ENCODE data around the gene CNTROB.
A peak's percentile ranks its signal among the peaks of the same experiment; 100 is the strongest.

CNTROB gene, protein sequence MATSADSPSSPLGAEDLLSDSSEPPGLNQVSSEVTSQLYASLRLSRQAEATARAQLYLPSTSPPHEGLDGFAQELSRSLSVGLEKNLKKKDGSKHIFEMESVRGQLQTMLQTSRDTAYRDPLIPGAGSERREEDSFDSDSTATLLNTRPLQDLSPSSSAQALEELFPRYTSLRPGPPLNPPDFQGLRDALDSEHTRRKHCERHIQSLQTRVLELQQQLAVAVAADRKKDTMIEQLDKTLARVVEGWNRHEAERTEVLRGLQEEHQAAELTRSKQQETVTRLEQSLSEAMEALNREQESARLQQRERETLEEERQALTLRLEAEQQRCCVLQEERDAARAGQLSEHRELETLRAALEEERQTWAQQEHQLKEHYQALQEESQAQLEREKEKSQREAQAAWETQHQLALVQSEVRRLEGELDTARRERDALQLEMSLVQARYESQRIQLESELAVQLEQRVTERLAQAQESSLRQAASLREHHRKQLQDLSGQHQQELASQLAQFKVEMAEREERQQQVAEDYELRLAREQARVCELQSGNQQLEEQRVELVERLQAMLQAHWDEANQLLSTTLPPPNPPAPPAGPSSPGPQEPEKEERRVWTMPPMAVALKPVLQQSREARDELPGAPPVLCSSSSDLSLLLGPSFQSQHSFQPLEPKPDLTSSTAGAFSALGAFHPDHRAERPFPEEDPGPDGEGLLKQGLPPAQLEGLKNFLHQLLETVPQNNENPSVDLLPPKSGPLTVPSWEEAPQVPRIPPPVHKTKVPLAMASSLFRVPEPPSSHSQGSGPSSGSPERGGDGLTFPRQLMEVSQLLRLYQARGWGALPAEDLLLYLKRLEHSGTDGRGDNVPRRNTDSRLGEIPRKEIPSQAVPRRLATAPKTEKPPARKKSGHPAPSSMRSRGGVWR

DNA sequence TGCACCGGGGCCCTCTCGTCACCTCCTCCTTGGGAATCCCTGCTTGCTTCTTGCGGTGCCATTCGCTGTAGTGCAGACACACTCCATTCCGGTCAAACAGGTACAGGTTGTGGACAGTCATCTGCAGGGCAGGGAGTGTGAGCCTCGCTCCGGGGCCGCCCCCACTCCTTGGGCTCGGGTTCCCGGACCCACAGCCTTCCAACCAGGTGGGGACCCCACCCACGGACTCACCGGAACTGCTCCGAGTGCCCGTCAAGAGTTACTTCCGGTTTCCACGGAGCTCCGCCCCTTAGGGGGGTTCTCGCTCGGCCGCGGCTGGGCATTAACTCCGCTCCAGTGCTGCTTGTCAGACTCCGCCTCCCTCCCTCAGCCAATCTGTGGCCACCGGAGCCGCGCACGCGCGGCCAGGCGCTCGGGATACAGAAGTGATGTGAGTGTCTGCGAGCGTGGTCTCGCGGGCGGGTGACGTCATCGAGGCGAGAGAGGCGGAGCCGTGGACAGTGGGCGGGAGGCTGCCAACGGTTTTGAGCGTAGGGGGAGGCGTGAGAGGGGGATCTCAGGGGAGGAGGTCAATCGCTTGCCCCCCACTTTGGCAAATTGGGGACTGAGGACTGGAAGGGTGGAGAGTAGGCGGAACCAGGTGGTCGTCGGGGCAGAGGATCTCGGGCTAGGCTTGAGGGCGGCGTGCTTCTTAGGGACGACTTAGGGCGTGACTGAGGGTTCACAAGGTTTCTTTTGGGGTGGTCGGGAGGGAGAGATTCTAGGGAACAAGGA is at the start of gene CNTROB, which contains the start of gene TRAPPC1:
Gene CNTROB (plus strand): TSS at position 498 of the 774 bp plus-strand sequence. CDS start 874 bp downstream, outside the sequence.
Gene TRAPPC1 (minus strand): TSS at position 238 of the 774 bp plus-strand sequence. CDS start 117 bp downstream, at position 121.
- H3K9me3 ChIP-seq (ENCODE audit: low read length) = no peaks in the 10 kb centered on the region
- H3K36me3 ChIP-seq (ENCODE audit: insufficient read depth, low read length) = peaks cover 48% of the 10 kb centered on the region
- peaks cover 27% of the 10 kb centered on the region for H3K4me1 ChIP-seq (ENCODE audit: insufficient read depth, low read length)
- H3K4me3 ChIP-seq (ENCODE audit: low read length) = peak within 1 kb of the TSS; percentile 88
- no peaks in the 10 kb centered on the region for H3K27me3 ChIP-seq (ENCODE audit: insufficient read depth, low read length)
- peak within 1 kb of the TSS; percentile 81 for H2AFZ ChIP-seq (ENCODE audit: low read depth, low read length)

DNA sequence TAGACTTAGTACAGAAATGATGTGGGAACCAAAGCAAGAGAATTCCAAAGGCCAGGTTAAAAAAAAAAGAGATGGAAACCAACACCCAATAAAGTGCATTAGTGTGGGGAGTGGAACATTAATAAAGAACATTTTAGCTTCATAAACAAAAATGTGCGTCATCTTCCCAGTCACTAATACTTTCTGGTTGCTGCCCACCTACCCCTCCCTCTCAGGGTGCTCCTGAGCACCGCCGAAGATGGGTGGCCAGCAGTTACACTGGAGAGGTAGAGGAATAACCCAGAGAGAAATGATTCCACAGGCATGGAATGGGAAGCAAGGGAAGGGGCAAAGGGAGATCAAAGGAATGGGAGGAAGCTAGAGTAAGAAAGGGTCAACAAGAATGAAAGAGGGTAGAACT is 49.4 kb upstream of the CNTROB start:
- H3K4me1 ChIP-seq (ENCODE audit: insufficient read depth, low read length) = peaks cover 30% of the 10 kb centered on the region
- no peak overlapping the region for H2AFZ ChIP-seq (ENCODE audit: low read depth, low read length)
- H3K9me3 ChIP-seq (ENCODE audit: low read length) = no peaks in the 10 kb centered on the region
- no peak overlapping the region for H3K4me3 ChIP-seq (ENCODE audit: low read length)
- H3K27me3 ChIP-seq (ENCODE audit: insufficient read depth, low read length) = no peaks in the 10 kb centered on the region
- peaks cover 32% of the 10 kb centered on the region for H3K36me3 ChIP-seq (ENCODE audit: insufficient read depth, low read length)

DNA sequence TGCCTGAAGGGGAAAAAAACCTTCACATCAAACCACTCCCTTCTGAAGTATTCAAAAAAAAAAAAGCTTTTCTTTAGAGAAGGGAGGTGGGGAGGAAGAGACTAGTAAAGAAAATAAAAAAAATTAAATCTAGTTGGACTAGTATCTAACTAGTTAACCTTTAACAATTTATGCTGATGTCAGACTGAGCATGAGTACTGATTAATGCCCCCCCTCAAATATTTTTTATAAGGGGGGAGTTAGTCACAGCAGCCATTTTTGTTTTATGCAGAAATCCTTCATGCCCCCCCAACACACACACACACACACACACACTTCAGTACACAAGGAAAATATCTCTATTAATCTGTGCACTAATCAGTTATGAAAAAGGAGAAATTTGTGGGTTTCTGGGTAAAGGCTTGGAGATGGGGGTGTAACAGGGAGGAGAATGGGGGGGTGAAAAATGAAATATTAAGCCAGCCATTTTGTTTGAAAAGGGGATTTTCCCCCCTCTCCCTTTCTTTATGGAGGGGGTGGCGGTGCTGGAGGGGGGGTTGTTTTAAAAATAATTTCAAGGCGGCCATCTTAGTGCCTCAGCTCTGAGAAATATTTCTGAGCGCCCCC is 48.1 kb upstream of the CNTROB start:
- peaks cover 43% of the 10 kb centered on the region for H3K4me1 ChIP-seq (ENCODE audit: insufficient read depth, low read length)
- H3K27me3 ChIP-seq (ENCODE audit: insufficient read depth, low read length) = no peaks in the 10 kb centered on the region
- H2AFZ ChIP-seq (ENCODE audit: low read depth, low read length) = no peak overlapping the region
- H3K4me3 ChIP-seq (ENCODE audit: low read length) = peak overlapping the region; percentile 33
- no peaks in the 10 kb centered on the region for H3K9me3 ChIP-seq (ENCODE audit: low read length)
- peaks cover 32% of the 10 kb centered on the region for H3K36me3 ChIP-seq (ENCODE audit: insufficient read depth, low read length)

DNA sequence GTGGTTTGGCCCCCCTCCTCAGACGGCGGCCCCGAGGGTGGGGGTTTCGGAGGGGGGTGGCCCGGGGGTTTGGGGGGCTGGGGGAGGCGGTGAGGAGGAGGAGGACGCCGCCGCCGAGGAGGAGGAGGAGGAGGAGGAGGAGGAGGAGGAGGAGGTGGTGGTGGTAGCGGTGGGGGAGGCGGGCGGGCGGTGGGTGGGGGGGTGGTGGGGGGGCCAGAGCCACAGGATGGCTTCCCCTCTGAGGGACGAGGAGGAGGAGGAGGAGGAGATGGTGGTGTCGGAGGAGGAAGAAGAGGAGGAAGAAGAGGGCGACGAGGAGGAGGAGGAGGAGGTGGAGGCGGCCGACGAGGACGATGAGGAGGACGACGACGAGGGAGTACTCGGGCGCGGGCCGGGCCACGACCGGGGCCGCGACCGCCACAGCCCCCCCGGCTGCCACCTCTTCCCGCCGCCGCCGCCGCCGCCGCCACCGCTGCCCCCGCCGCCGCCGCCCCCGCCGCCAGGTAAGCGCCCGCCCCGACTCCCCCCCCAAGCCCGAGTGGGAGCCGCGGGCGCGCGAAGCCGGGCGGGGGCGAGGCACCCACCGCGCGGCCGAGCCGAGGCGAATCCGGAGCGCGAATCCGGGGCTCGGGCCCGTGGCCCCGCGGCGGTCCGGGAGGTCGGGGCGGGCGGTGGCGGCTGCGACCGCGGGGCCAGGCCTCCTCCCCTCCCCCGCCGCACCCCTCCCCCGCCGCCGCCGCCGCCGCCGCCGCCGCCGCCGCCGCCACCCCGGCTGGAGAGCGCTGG is 47.2 kb upstream of the CNTROB start:
- H3K9me3 ChIP-seq (ENCODE audit: low read length) = no peaks in the 10 kb centered on the region
- H3K4me3 ChIP-seq (ENCODE audit: low read length) = peak overlapping the region; percentile 55
- H3K4me1 ChIP-seq (ENCODE audit: insufficient read depth, low read length) = peaks cover 52% of the 10 kb centered on the region
- H3K36me3 ChIP-seq (ENCODE audit: insufficient read depth, low read length) = peaks cover 25% of the 10 kb centered on the region
- no peak overlapping the region for H2AFZ ChIP-seq (ENCODE audit: low read depth, low read length)
- no peaks in the 10 kb centered on the region for H3K27me3 ChIP-seq (ENCODE audit: insufficient read depth, low read length)

DNA sequence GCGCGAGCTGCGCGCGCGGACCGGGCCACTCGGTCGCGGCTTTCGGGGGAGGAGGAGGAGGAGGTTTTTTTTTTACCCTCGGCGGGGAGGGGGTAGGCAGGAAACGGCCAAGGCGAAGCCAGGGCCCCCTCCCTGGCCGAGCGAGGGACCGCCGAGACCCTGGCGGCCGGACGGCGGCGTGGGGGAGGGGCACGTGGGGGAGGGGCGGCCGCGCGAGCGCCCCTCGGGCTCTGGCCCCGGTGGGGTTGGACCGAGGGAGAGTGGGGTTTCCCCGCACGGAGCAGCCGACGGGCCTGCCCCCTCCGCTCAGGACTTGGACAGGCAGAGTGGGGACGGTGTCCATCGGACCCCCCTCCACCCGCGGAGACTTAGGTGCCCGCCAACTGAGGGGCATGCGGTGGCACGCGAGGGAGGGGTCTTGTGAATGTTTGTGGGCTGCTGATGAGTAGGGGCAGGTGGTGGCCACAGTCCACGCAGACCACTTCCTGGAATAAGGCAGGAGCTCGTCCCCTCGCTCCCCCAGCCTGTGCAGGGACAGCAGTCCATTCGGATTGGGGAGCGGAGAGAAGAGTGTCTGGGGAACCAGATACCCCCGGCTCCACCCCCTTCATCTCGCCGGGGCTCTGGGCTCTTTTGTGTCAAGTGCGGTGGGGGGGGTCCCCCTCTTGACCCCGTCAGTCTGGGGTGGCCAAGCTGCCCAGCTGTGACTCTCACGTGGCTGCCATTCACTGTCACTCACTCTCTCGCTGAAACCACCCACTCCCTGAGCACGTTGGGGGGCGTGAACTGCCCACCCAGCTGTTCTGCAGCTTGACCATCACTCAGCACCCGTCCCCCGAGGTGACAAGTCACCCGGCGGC is 46.4 kb upstream of the CNTROB start:
- H3K27me3 ChIP-seq (ENCODE audit: insufficient read depth, low read length) = no peaks in the 10 kb centered on the region
- H3K4me1 ChIP-seq (ENCODE audit: insufficient read depth, low read length) = peaks cover 53% of the 10 kb centered on the region

DNA sequence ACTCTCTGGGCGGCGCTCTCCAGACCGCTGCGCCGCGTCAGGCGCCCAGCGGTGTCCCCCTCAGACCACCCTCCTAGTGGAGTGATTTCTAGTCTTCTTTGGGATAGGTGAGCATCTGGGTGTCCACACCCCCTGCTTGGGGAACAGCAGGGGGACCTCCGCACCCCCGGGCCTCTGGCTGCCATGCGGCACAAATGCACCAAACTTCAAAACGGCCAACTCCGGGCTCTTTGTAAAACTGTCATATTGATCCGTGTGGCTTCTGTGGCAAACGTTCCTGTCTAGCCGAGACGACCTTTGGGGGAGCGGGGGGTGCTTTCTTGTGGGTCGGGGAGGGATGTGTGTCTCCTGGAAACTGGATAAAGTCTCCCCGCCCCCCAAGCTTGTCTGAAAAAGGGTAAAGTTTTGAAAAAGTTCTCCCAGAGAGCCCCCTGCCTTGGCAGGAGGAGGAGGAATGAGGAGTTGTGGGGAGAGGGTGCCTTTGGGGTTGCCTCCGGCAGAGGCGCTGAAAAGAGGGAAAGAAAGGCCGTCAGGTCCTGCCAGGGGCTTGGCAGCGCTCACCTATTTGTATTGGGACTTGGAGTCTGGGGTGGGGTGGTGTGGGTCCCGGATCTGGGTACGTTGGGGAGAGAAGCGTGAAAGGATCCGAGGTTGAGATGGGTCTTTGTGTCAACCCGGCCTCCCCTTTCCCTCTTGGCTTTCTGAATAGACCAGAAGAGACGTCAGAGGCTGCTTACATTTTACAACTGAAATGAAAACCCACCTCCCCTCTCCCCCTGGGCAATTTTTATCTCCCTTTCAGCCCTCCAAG is 45.6 kb upstream of the CNTROB start:
- H3K27me3 ChIP-seq (ENCODE audit: insufficient read depth, low read length) = no peaks in the 10 kb centered on the region
- peaks cover 22% of the 10 kb centered on the region for H3K36me3 ChIP-seq (ENCODE audit: insufficient read depth, low read length)
- peaks cover 53% of the 10 kb centered on the region for H3K4me1 ChIP-seq (ENCODE audit: insufficient read depth, low read length)
- H2AFZ ChIP-seq (ENCODE audit: low read depth, low read length) = peak overlapping the region; percentile 20
- H3K4me3 ChIP-seq (ENCODE audit: low read length) = peak overlapping the region; percentile 55
- no peaks in the 10 kb centered on the region for H3K9me3 ChIP-seq (ENCODE audit: low read length)

More for the DNA sequence above, 46.4 kb upstream of the CNTROB start:
- Histone ChIP-seq H2AFZ (ENCODE audit: low read depth, low read length) (no peak overlapping the region), H3K4me3 (ENCODE audit: low read length) (peak overlapping the region; percentile 55), H3K36me3 (ENCODE audit: insufficient read depth, low read length) (peaks cover 20% of the 10 kb centered on the region), H3K9me3 (ENCODE audit: low read length) (no peaks in the 10 kb centered on the region)

DNA sequence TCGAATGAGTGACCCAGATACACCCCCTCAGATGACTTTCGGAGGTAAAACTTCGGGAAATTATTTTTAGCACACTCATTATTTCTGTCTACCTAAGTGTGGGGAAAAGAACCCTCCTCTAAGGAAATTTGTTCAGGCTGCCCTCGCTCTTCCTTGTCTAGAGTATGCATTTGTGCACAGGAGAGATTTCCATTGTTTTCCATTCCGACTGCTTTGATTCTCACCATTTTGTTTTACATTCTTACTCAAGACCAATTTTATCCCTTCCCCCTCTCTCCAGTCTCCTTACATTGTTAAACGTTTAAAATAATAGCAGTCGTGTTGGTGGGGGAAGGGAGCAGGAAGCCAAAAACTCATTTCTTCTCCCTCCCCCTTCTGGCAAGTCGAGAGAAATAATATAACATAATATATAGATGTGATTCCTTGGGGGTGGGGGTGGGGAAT is 44.9 kb upstream of the CNTROB start:
- H3K4me3 ChIP-seq (ENCODE audit: low read length) = peak overlapping the region; percentile 55
- H3K27me3 ChIP-seq (ENCODE audit: insufficient read depth, low read length) = no peaks in the 10 kb centered on the region
- no peaks in the 10 kb centered on the region for H3K9me3 ChIP-seq (ENCODE audit: low read length)
- peaks cover 24% of the 10 kb centered on the region for H3K36me3 ChIP-seq (ENCODE audit: insufficient read depth, low read length)
- H2AFZ ChIP-seq (ENCODE audit: low read depth, low read length) = peak overlapping the region; percentile 20
- peaks cover 50% of the 10 kb centered on the region for H3K4me1 ChIP-seq (ENCODE audit: insufficient read depth, low read length)

DNA sequence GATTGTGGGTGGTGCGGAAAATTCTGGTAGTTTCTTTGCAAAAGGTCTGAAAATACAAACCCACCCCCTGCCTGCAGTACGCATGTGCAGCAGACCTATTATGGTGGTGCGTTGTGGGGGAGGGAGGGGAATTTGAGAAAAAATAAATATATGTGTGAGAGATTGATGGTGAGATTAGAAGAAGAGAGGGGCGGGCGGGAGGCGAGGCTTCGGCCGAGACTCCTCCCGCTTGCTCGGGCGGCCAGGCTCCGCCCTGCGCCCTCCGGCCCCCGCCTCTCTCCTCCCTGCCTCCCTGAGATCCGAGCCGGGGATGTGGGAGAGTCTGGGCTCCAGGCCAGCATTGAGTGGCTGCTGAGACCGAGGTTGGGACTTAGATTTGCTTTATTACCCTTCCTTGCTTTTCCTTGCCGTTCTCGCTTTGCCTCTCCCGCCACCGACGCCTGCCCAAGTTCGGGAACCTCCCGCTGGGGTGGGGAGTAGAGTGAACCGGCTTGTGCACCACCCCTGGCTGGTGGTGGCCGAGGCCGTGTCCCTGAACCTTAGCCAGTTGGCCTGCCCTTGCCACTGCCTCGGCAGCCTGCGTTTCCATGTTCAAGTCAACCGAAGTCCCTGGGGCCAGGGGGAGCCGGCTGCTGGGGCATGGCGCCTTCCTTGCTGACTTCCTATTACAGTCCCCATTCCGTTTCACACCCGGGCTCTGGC is 44.4 kb upstream of the CNTROB start:
- peak overlapping the region; percentile 55 for H3K4me3 ChIP-seq (ENCODE audit: low read length)
- H2AFZ ChIP-seq (ENCODE audit: low read depth, low read length) = peak overlapping the region; percentile 4
- peaks cover 24% of the 10 kb centered on the region for H3K36me3 ChIP-seq (ENCODE audit: insufficient read depth, low read length)
- no peaks in the 10 kb centered on the region for H3K9me3 ChIP-seq (ENCODE audit: low read length)
- peaks cover 45% of the 10 kb centered on the region for H3K4me1 ChIP-seq (ENCODE audit: insufficient read depth, low read length)
- no peaks in the 10 kb centered on the region for H3K27me3 ChIP-seq (ENCODE audit: insufficient read depth, low read length)

DNA sequence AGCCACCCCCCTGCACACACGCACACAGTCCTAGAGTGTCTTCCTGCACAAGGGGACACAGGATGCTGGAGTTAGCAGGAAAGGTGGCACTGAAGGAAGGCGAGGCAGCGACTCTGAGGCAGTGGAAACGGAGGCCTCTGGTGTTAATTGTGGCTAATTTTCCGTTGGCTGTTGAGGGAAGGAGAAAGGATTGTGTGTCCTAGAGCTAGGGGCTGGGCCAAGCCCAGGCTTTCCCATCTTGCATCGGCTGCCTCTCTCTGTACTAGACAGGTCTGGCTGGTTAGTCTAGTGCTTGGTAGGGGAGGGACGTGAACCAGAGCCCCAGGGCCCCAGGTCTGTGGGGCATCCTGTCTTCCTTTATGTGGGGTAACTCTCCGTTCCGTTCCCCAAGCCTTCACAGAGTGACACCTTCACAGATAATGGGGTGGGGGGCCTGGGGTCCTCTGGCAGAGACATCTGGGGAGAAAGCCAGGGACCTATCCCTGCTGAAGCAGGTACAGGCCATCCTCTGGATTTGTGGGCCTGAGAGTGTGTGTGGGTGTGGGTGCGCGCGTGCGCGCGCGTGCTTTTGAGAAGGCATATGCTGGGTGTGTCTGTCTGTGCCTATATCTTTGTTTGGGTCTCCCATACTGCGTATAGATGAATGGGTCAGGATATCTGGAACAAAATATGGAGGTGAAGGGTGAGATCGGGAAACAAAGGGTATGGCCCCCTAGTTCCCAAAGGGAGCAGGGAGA is 43.7 kb upstream of the CNTROB start, which contains the start of gene CHD3:
Gene CHD3 (plus strand): TSS at position 606 of the 737 bp plus-strand sequence. CDS start 212 bp downstream, outside the sequence.
- H3K27me3 ChIP-seq (ENCODE audit: insufficient read depth, low read length) = no peaks in the 10 kb centered on the region
- H3K36me3 ChIP-seq (ENCODE audit: insufficient read depth, low read length) = peaks cover 20% of the 10 kb centered on the region
- H2AFZ ChIP-seq (ENCODE audit: low read depth, low read length) = peak within 1 kb of the TSS; percentile 4
- H3K4me3 ChIP-seq (ENCODE audit: low read length) = peak within 1 kb of the TSS; percentile 55
- H3K4me1 ChIP-seq (ENCODE audit: insufficient read depth, low read length) = peaks cover 41% of the 10 kb centered on the region
- H3K9me3 ChIP-seq (ENCODE audit: low read length) = no peaks in the 10 kb centered on the region
